Right cardiac atrium (tissue), 5 donors: ENCODE measurements around the gene FCN2. TPM values are rescaled to one million over a fixed set of nuclear protein-coding genes. Genes with fewer than 3 reads are reported as not detected.

Experiments used
- ATAC-seq, 2 donors: fragments of 200-7000 bp; cut with Tn5 transposase; one replicate each; pipeline versions ENCODE4 v1.8.0 to v1.9.1; 2020; ENCODE audit warnings: moderate library complexity in 2 of 2, mild to moderate bottlenecking in 1 of 2
- DNase-seq, 3 donors: peaks; one replicate each; pipeline ENCODE4 v3.0.0-alpha.2; 2020
- H3K27ac ChIP-seq: one replicate; pipeline ENCODE4 v1.5.1; 2013; ENCODE audit warnings: mild to moderate bottlenecking, low read length, control low read depth, moderate library complexity
- H3K27me3 ChIP-seq: one replicate; pipeline ENCODE4 v1.6.1; 2013; ENCODE audit not compliant: control insufficient read depth, insufficient read depth
- H3K4me1 ChIP-seq: one replicate; pipeline ENCODE4 v1.6.1; 2013; ENCODE audit warnings: low read length; ENCODE audit not compliant: control insufficient read depth, insufficient read depth
- H3K4me3 ChIP-seq: one replicate; pipeline ENCODE4 v1.5.1; 2013; ENCODE audit warnings: low read length, control low read depth
- H3K9me3 ChIP-seq: one replicate; pipeline ENCODE4 v1.6.1; 2013; ENCODE audit warnings: low read length; ENCODE audit not compliant: control insufficient read depth
- WGBS: extraction: QIAGEN DNeasy Blood & Tissue Kit; methylation state at CpG from one replicate; pipeline ENCODE4 v1.1.7; 2013; 5-methylcytosine and 5-hydroxymethylcytosine counted together
- intact Hi-C, 4 donors: fragments of 100-400 bp; cut with DNase I; formaldehyde crosslinking; loops; one replicate each; pipeline versions ENCODE4 v1.11.0 to v1.14.0; 2022 to 2023
- polyA plus RNA-seq: library from polyadenylated mRNA; stranded (reverse); fragments of 200-250 nt; gene quantifications from one replicate; pipeline ENCODE4 v1.2.3, GENCODE V29; 2013
- total RNA-seq, 4 donors: library from RNA; stranded (reverse); fragmentation: NEBNext Ultra II Directional; extraction: Animal tissue kit (Norgen Biotek cat#: 25700); gene quantifications; one replicate each; pipeline ENCODE4 v1.2.1, GENCODE V29; 2021
- donor health status: healthy with polysubstance abuse.
- donor health status: DM: no; HTN: yes; CAD: no.
- donor health status: DM: no; HTN: no; CAD: no.
- donor health status: DM: no; HTN: yes; CAD: no; lungs with severe emphysema.
- donor health status: DM: yes; HTN: yes; CAD: no.

The FCN2 gene
- total and polyA plus RNA-seq, 5 donors: 0.72 TPM; not detected in 4

- WGBS: 93% methylated on average over 8 of the region's 8 CpGs
- Histone ChIP-seq H3K9me3 (no peaks in the 10 kb centered on the region), H3K4me3 (no peak overlapping the region), H3K27me3 (no peaks in the 10 kb centered on the region), H3K27ac (no peak overlapping the region), H3K4me1 (no peaks in the 10 kb centered on the region)
- ATAC-seq: no peak
- DNase-seq: no peak
- intact Hi-C loops: no loop called here
These were observed 3.9 kb downstream of the FCN2 start for GRCh38 chr9:134884492-134884891.

DNA sequence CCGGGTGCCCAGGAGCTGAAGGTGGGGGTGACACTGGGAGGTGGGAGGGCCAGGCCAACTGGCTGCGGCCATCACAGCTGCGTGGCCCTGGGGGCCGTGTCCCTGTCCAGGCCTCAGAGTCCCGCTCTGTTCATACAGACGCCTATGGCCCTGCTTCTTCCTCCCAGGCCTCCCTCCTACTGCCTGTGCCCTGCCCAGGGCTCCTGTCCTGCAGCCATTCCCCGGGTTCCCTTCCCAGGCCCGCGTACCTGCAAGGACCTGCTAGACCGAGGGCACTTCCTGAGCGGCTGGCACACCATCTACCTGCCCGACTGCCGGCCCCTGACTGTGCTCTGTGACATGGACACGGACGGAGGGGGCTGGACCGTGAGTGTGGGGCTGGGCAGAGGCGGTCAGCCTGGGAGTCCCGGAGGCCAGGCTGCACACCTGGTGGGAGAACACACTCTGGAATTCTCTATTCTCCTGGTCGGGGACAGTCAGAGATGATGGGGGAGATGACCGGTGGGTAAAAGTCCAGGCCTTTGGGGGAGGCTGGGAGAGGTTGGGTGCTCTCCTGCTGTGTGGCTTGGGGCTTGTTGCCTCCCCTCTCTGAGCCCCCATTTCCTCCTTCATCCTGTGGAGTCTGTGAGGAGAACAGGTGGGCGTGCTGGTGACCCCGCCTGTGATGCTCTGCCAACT, 4.5 kb downstream of the FCN2 start:
- Histone ChIP-seq H3K4me1 (no peaks in the 10 kb centered on the region), H3K9me3 (no peaks in the 10 kb centered on the region), H3K27ac (no peak overlapping the region), H3K4me3 (no peak overlapping the region), H3K27me3 (no peaks in the 10 kb centered on the region)
- WGBS: 94% methylated on average over 22 of the region's 22 CpGs
- no peak for ATAC-seq
- no peak for DNase-seq
- intact Hi-C loops: no loop called here

DNA sequence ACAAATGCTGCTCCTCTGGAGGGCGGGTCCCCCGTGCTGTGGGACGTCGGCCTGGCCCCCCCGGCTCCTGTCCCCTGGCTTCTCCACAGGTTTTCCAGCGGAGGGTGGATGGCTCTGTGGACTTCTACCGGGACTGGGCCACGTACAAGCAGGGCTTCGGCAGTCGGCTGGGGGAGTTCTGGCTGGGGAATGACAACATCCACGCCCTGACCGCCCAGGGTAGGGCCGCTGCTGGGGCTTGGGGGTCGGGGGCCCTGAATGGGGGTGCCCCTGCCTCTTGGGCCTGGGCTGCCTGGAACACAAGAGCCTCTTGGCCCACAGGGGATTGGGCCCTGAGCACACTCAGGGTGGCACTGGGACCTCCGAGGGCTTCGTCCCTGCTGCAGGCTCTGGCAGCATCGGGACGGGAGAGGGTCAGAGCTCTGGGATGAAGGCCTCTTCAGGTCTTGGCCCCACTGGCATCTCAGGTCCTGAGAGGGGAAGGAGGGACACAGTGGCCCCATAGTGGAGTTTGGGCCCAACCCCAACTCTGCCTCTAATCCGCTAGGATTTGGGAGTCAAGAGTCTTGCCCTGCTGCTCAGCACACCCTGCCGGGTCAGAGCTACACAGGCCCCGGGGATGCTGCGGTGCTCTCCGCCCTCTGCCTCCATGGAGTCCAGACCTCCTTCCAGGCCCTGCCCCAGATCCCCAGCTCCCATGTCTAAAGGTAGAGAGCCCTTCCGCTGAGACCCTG, 5.2 kb downstream of the FCN2 start:
- whole genome bisulfite sequencing: 93% methylated on average over 24 of the region's 24 CpGs

DNA sequence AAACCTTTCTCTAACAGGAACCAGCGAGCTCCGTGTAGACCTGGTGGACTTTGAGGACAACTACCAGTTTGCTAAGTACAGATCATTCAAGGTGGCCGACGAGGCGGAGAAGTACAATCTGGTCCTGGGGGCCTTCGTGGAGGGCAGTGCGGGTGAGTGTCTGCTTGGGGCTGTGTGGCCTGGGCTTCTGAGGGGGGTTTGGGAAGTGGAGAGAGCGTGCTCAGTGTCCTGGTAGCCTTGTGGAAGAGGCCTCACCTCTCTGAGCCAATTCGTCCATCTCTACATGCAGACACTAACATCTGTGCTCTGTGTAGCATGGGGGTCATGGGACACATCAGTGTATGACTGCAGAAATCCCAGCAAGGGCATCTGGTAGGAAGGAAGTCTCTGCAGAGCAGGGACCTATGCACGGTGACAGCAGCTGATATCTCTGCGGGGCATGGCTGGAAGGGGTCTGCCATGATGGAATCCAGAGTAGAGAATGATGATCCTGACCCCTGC, 5.9 kb downstream of the FCN2 start:
- intact Hi-C loops: no loop called here
- ATAC-seq (no peak), DNase-seq (no peak)
- WGBS: 93% methylated on average over 11 of the region's 11 CpGs
- H3K27me3 ChIP-seq: no peaks in the 10 kb centered on the region
- H3K9me3 ChIP-seq: no peaks in the 10 kb centered on the region
- H3K4me1 ChIP-seq: no peaks in the 10 kb centered on the region
- H3K4me3 ChIP-seq: no peak overlapping the region
- no peak overlapping the region for H3K27ac ChIP-seq

More for the DNA sequence above, 5.2 kb downstream of the FCN2 start:
- no peak overlapping the region for H3K4me3 ChIP-seq
- intact Hi-C loops: no loop called here
- DNase-seq (no peak), ATAC-seq (no peak)
- no peak overlapping the region for H3K27ac ChIP-seq
- no peaks in the 10 kb centered on the region for H3K27me3 ChIP-seq
- no peaks in the 10 kb centered on the region for H3K4me1 ChIP-seq
- H3K9me3 ChIP-seq: no peaks in the 10 kb centered on the region

DNA sequence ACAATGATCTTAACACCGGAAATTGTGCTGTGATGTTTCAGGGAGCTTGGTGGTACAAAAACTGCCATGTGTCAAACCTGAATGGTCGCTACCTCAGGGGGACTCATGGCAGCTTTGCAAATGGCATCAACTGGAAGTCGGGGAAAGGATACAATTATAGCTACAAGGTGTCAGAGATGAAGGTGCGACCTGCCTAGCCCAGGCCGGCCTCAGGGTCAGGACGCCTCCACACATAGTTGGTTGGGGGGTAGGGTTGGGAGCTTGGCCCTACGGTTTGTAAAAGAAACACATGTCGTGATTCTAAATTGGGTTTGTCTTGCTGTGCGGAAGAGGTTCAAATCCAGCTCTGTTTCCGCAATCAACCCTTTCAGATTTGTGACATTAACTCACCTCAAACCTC, 6.6 kb downstream of the FCN2 start:
- Histone ChIP-seq H3K4me1 (no peaks in the 10 kb centered on the region), H3K9me3 (no peaks in the 10 kb centered on the region), H3K27ac (no peak overlapping the region), H3K27me3 (no peaks in the 10 kb centered on the region), H3K4me3 (no peak overlapping the region)
- ATAC-seq (no peak), DNase-seq (no peak)
- intact Hi-C loops: no loop called here
- 93% methylated on average over 10 of the region's 10 CpGs for WGBS

- 70% methylated on average over 27 of the region's 27 CpGs for WGBS
- ATAC-seq (no peak), DNase-seq (no peak)
- H3K27me3 ChIP-seq: no peaks in the 10 kb centered on the region
- intact Hi-C loops: no loop called here
- H3K4me1 ChIP-seq: no peaks in the 10 kb centered on the region
- no peak overlapping the region for H3K4me3 ChIP-seq
- no peak overlapping the region for H3K27ac ChIP-seq
- H3K9me3 ChIP-seq: no peaks in the 10 kb centered on the region
These were observed 7.3 kb downstream of the FCN2 start for GRCh38 chr9:134887686-134888602.

DNA sequence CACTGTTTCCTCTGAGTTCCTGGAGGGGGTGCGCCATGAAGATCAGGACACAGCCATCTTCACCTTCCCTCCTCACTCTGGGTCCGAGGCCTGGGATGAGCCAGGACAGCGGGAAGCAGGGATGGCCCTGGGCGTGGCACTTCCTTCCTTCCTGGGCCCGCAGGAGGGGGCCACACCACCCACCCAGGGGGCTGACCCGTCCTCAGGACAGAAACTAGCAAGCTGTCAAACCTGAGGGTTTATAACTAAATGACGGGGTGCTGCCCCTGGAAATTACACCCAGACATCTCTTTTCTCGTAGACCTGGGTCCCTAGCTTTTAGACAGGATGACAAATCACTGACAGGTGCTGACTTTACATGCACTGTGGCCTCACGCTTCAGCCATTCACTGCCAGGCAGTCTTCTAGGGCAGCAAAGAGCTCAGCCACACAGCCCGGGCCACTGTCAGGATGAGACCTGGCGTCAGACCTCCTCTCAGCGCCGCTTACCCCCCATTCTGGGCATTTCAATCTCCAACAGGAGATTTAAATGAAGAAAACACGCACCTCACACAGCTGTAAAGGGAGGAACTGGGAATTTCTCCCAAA, 8.1 kb downstream of the FCN2 start:
- DNase-seq (no peak), ATAC-seq (no peak)
- WGBS: 86% methylated on average over 14 of the region's 14 CpGs
- no peak overlapping the region for H3K4me3 ChIP-seq
- no peak overlapping the region for H3K27ac ChIP-seq
- intact Hi-C loops: no loop called here
- H3K9me3 ChIP-seq: no peaks in the 10 kb centered on the region
- no peaks in the 10 kb centered on the region for H3K27me3 ChIP-seq
- no peaks in the 10 kb centered on the region for H3K4me1 ChIP-seq

DNA sequence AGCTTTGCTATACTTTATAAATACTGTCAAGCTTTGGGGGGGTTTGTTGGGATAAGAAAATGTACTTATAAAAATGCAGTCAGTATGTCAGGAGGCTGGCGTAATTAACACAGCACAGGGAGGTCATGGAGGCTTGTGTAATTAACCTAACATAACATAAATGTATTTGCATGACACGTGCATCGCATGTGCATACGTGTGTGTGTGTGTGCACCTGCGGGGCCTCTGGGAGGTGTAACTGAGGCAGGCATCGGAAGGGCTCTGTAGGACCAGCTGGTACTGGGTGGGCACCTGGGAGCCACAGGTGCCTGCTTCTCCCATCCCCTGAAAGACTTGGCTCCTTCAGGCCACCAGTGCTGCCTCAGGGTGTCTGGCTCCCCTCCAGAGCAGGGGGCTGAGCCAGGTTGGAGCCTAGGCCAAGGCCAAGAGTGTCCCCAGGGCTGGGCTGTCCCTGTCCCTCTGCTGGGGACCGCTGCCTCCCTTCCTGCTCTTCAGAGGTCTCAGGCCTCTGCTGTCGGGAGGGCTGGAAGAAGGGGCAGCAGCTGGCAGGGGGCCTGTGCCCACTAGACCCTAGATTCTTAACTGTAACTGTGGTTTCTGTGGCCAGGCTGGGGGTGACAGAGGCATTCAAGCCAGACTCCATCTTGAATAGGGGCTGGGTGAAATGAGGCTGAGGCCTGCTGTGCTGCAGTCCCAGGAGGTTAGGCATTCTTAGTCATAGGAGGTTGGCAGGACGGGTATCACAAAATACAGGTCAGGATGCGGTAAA, 9.0 kb downstream of the FCN2 start:
- Histone ChIP-seq H3K4me1 (no peaks in the 10 kb centered on the region), H3K27me3 (no peaks in the 10 kb centered on the region), H3K4me3 (no peak overlapping the region), H3K27ac (no peak overlapping the region), H3K9me3 (no peaks in the 10 kb centered on the region)
- intact Hi-C loops: no loop called here
- 89% methylated on average over 10 of the region's 10 CpGs for WGBS
- no peak for ATAC-seq
- no peak for DNase-seq

GRCh38 chr9:134890155-134890495, 9.5 kb downstream of the FCN2 start:
- no peak overlapping the region for H3K27ac ChIP-seq
- ATAC-seq (no peak), DNase-seq (no peak)
- no peaks in the 10 kb centered on the region for H3K4me1 ChIP-seq
- H3K27me3 ChIP-seq: no peaks in the 10 kb centered on the region
- intact Hi-C loops: no loop called here
- 69% methylated on average over 5 of the region's 5 CpGs for WGBS
- no peak overlapping the region for H3K4me3 ChIP-seq
- H3K9me3 ChIP-seq: peaks cover 2% of the 10 kb centered on the region

- Histone ChIP-seq H3K27ac (no peak overlapping the region), H3K27me3 (no peaks in the 10 kb centered on the region), H3K4me3 (no peak overlapping the region), H3K4me1 (no peaks in the 10 kb centered on the region), H3K9me3 (peaks cover 2% of the 10 kb centered on the region)
- DNase-seq: no peak
- no peak for ATAC-seq
- WGBS: 82% methylated on average over 8 of the region's 8 CpGs
- intact Hi-C loops: no loop called here
These were observed 10.4 kb downstream of the FCN2 start for GRCh38 chr9:134891053-134891452.
